Measurements from ENCODE around the gene NCMAP. TPM values are rescaled to one million over a fixed set of nuclear protein-coding genes. Genes with fewer than 3 reads are reported as not detected.

The NCMAP gene
- total and polyA plus RNA-seq, 2 donors (not counting 1 experiment from before 2014, with no cell fraction given) = not detected

DNA sequence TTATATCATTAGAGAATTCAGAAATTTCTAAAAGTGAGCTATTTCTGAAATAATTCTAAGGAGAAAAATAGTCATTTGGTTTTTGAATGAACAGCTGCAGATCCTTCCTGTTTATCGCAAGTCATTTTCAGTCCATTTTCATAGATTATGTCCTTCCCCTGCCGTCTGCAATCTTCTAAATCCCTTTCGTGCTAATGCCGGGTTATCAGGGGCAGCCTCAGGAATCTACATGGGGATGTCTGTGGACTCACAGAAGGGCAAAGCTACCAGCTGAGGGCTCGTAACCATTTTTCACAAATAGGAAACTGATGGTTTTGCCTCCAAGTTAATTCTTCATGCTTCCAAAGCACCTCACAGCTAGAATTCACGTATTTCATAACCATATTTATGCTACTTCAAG, 30.3 kb upstream of the NCMAP start:
- DNase-seq (ENCODE audit: low read depth in 2 of 2) = no peak
- Histone ChIP-seq H3K4me2 (ENCODE audit: extremely low read depth, insufficient read depth, low read length) (no peak overlapping the region), H3K79me2 (ENCODE audit: control insufficient read depth, insufficient read depth, low read length) (no peaks in the 10 kb centered on the region), H3K9ac (ENCODE audit: insufficient read depth, low read length) (no peak overlapping the region), H3K27ac (ENCODE audit: insufficient read depth, low read length) (no peak overlapping the region), H3K9me3 (ENCODE audit: control insufficient read depth, insufficient read depth, low read depth, low read length) (no peaks in the 10 kb centered on the region), H3K4me1 (ENCODE audit: control insufficient read depth, extremely low read depth, insufficient read depth, low read length) (no peaks in the 10 kb centered on the region), H2AFZ (ENCODE audit: low read length) (no peak overlapping the region), H3K36me3 (ENCODE audit: control insufficient read depth, insufficient read depth, low read length) (no peaks in the 10 kb centered on the region), H3K4me3 (replicated peaks in 1 of 4; ENCODE audit: control extremely low read depth in 1 of 4, insufficient read depth in 1 of 4, low read depth in 3 of 4, low read length in 4 of 4) (no peak overlapping the region), H4K20me1 (ENCODE audit: control insufficient read depth, extremely low read depth, insufficient read depth, low read length) (no peaks in the 10 kb centered on the region), H3K27me3 (ENCODE audit: control insufficient read depth, insufficient read depth, low read length) (no peaks in the 10 kb centered on the region)
- TF ChIP-seq, protein P1, sequence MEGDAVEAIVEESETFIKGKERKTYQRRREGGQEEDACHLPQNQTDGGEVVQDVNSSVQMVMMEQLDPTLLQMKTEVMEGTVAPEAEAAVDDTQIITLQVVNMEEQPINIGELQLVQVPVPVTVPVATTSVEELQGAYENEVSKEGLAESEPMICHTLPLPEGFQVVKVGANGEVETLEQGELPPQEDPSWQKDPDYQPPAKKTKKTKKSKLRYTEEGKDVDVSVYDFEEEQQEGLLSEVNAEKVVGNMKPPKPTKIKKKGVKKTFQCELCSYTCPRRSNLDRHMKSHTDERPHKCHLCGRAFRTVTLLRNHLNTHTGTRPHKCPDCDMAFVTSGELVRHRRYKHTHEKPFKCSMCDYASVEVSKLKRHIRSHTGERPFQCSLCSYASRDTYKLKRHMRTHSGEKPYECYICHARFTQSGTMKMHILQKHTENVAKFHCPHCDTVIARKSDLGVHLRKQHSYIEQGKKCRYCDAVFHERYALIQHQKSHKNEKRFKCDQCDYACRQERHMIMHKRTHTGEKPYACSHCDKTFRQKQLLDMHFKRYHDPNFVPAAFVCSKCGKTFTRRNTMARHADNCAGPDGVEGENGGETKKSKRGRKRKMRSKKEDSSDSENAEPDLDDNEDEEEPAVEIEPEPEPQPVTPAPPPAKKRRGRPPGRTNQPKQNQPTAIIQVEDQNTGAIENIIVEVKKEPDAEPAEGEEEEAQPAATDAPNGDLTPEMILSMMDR (conservative IDR thresholded peaks at IDR 0.05 in 1 of 2, IDR thresholded peaks at IDR 0.05 in 1 of 2; ENCODE audit: low read depth in 1 of 2, low read length in 2 of 2) = no peak
- no peak for TF ChIP-seq EZH2 (IDR thresholded peaks at IDR 0.05; ENCODE audit: low read length, missing control alignments)

DNA sequence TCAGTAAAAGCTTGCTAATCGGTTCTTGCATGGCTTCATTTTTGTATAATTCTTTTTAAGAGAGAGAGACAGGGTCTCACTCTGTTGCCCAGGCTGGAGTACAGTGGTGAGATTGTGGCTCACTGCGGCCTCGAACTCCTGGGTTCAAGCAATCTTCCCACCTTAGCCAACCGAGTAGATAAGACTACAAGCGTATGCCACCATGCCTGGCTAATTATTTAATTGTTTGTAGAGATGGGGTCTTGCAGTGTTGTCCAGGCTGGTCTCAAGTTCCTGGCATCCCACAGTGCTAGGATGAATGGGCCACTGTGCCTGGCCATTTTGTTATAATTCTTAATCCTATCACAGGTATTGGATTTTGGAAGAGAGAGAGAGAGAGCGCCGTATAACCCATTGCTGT, 29.8 kb upstream of the NCMAP start:
- Histone ChIP-seq H3K4me1 (ENCODE audit: control insufficient read depth, extremely low read depth, insufficient read depth, low read length) (no peaks in the 10 kb centered on the region), H3K4me3 (replicated peaks in 1 of 4; ENCODE audit: control extremely low read depth in 1 of 4, insufficient read depth in 1 of 4, low read depth in 3 of 4, low read length in 4 of 4) (no peak overlapping the region), H3K27me3 (ENCODE audit: control insufficient read depth, insufficient read depth, low read length) (no peaks in the 10 kb centered on the region), H3K9me3 (ENCODE audit: control insufficient read depth, insufficient read depth, low read depth, low read length) (no peaks in the 10 kb centered on the region), H2AFZ (ENCODE audit: low read length) (no peak overlapping the region), H3K9ac (ENCODE audit: insufficient read depth, low read length) (no peak overlapping the region), H4K20me1 (ENCODE audit: control insufficient read depth, extremely low read depth, insufficient read depth, low read length) (no peaks in the 10 kb centered on the region), H3K27ac (ENCODE audit: insufficient read depth, low read length) (no peak overlapping the region), H3K36me3 (ENCODE audit: control insufficient read depth, insufficient read depth, low read length) (no peaks in the 10 kb centered on the region), H3K4me2 (ENCODE audit: extremely low read depth, insufficient read depth, low read length) (no peak overlapping the region), H3K79me2 (ENCODE audit: control insufficient read depth, insufficient read depth, low read length) (no peaks in the 10 kb centered on the region)
- no peak for DNase-seq (ENCODE audit: low read depth in 2 of 2)
- TF ChIP-seq, protein P1 (conservative IDR thresholded peaks at IDR 0.05 in 1 of 2, IDR thresholded peaks at IDR 0.05 in 1 of 2; ENCODE audit: low read depth in 1 of 2, low read length in 2 of 2) = no peak
- no peak for TF ChIP-seq EZH2 (IDR thresholded peaks at IDR 0.05; ENCODE audit: low read length, missing control alignments)

DNA sequence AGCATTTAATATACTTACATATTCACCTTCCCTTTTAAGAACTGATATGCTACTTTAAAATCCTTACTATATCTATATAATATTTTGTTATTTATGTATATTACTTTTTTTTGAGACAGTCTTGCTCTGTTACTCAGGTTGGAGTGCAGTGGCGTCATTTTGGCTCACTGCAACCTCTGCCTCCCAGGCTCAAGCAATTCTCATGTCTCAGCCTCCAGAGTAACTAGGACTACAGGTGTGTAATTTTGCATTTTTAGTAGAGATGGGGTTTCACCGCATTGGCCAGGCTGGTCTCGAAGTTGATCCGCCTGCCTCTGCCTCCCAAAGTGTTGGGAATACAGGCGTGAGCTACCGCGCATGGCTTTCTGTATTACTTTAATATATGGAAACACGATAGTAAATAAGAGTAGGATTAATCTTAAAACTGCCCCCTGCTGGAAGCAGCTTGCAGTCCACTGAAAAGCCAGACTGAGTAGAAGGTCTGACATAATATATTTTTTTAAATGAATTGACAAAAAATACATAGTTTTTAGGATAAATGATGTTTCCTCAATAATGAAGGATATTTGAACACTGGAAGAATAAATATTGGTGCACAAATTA, 28.8 kb upstream of the NCMAP start:
- no peak overlapping the region for H2AFZ ChIP-seq (ENCODE audit: low read length)
- no peak overlapping the region for H3K9ac ChIP-seq (ENCODE audit: insufficient read depth, low read length)
- H3K4me1 ChIP-seq (ENCODE audit: control insufficient read depth, extremely low read depth, insufficient read depth, low read length) = no peaks in the 10 kb centered on the region
- peak in 1 of 2 donors; percentile 38 for DNase-seq (ENCODE audit: low read depth in 2 of 2)
- no peak for TF ChIP-seq EZH2 (IDR thresholded peaks at IDR 0.05; ENCODE audit: low read length, missing control alignments)
- TF ChIP-seq, protein P1 (conservative IDR thresholded peaks at IDR 0.05 in 1 of 2, IDR thresholded peaks at IDR 0.05 in 1 of 2; ENCODE audit: low read depth in 1 of 2, low read length in 2 of 2) = peak; percentile 49 to 62
- H3K27me3 ChIP-seq (ENCODE audit: control insufficient read depth, insufficient read depth, low read length) = no peaks in the 10 kb centered on the region
- no peak overlapping the region for H3K4me2 ChIP-seq (ENCODE audit: extremely low read depth, insufficient read depth, low read length)
- H3K9me3 ChIP-seq (ENCODE audit: control insufficient read depth, insufficient read depth, low read depth, low read length) = no peaks in the 10 kb centered on the region
- no peak overlapping the region for H3K27ac ChIP-seq (ENCODE audit: insufficient read depth, low read length)
- no peaks in the 10 kb centered on the region for H3K79me2 ChIP-seq (ENCODE audit: control insufficient read depth, insufficient read depth, low read length)
- H3K36me3 ChIP-seq (ENCODE audit: control insufficient read depth, insufficient read depth, low read length) = no peaks in the 10 kb centered on the region
- no peaks in the 10 kb centered on the region for H4K20me1 ChIP-seq (ENCODE audit: control insufficient read depth, extremely low read depth, insufficient read depth, low read length)
- no peak overlapping the region for H3K4me3 ChIP-seq (replicated peaks in 1 of 4; ENCODE audit: control extremely low read depth in 1 of 4, insufficient read depth in 1 of 4, low read depth in 3 of 4, low read length in 4 of 4)

All from fibroblast of lung (primary cell).